Measurements from ENCODE around the gene CCDC24.

CCDC24 gene

GRCh38 chr1:43969416-43969745 lies 22.0 kb upstream of the CCDC24 start:
- peak overlapping the region; percentile 91 for H3K4me3 ChIP-seq
- no peak for TF ChIP-seq EZH2 (IDR thresholded peaks at IDR 0.05)
- no peak for TF ChIP-seq FOXP2 (optimal IDR thresholded peaks at IDR 0.05; ENCODE audit: control extremely low read depth, extremely low read length, insufficient read depth)
- TF ChIP-seq POLR2AphosphoS5 (IDR thresholded peaks at IDR 0.05; ENCODE audit: borderline replicate concordance, low read depth, low read length), result no peak
- peaks cover 6% of the 10 kb centered on the region; the same call in 1 of the 2 replicates for H3K36me3 ChIP-seq (ENCODE audit: insufficient read depth, low read length)
- no peak overlapping the region for H3K27ac ChIP-seq
- H3K9me3 ChIP-seq (ENCODE audit: low read depth, low read length), result no peaks in the 10 kb centered on the region
- no peak overlapping the region for H3K9ac ChIP-seq (ENCODE audit: insufficient read length)
- no peak for DNase-seq (ENCODE audit: low read depth, low spot score)

- H3K36me3 ChIP-seq (ENCODE audit: insufficient read depth, low read length), result peaks cover 6% of the 10 kb centered on the region; the same call in 1 of the 2 replicates
Observed at GRCh38 chr1:43969746-43970466, 21.5 kb upstream of the CCDC24 start, which contains the start of gene DPH2. TSS of gene DPH2 (plus strand) at chr1:43970010. CDS start at chr1:43970176, 166 bp downstream.

DNA sequence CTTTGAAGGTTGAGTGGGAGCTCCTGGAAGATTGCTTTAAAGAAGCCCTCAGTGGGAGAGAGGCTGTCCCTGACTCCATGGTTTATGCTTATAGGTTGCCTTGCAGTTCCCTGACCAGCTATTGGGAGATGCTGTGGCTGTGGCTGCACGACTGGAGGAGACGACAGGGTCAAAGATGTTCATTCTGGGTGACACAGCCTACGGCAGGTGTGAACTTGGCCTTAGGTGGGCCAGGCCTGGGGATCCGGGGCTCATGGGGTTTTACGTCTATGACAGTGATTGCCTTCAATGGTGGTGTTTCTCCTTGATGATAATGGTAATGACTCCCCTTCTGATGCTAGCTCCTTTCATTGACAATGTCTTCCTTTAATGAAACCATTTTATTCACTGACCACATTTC lies 20.9 kb upstream of the CCDC24 start:
- H3K9ac ChIP-seq (ENCODE audit: insufficient read length), result peak overlapping the region; percentile 76
- no peak for DNase-seq (ENCODE audit: low read depth, low spot score)
- TF ChIP-seq POLR2AphosphoS5 (IDR thresholded peaks at IDR 0.05; ENCODE audit: borderline replicate concordance, low read depth, low read length) (no peak), FOXP2 (optimal IDR thresholded peaks at IDR 0.05; ENCODE audit: control extremely low read depth, extremely low read length, insufficient read depth) (no peak), EZH2 (IDR thresholded peaks at IDR 0.05) (no peak)
- no peaks in the 10 kb centered on the region for H3K9me3 ChIP-seq (ENCODE audit: low read depth, low read length)
- peak overlapping the region; percentile 91 for H3K4me3 ChIP-seq
- peaks cover 6% of the 10 kb centered on the region; the same call in 1 of the 2 replicates for H3K36me3 ChIP-seq (ENCODE audit: insufficient read depth, low read length)
- H3K27ac ChIP-seq, result no peak overlapping the region

More at GRCh38 chr1:43969746-43970466, 21.5 kb upstream of the CCDC24 start, which contains the start of gene DPH2:
- no peak within 1 kb of the TSS for H3K27ac ChIP-seq
- peak within 1 kb of the TSS; percentile 91 for H3K4me3 ChIP-seq
- TF ChIP-seq POLR2AphosphoS5 (IDR thresholded peaks at IDR 0.05; ENCODE audit: borderline replicate concordance, low read depth, low read length), result peak; percentile 67; the same call in 1 of the 2 replicates
- no peak for TF ChIP-seq EZH2 (IDR thresholded peaks at IDR 0.05)
- peak; percentile 83 for DNase-seq (ENCODE audit: low read depth, low spot score)
- H3K9ac ChIP-seq (ENCODE audit: insufficient read length), result peak within 1 kb of the TSS; percentile 76
- H3K9me3 ChIP-seq (ENCODE audit: low read depth, low read length), result no peaks in the 10 kb centered on the region

- H3K4me3 ChIP-seq, result peak overlapping the region; percentile 91
- TF ChIP-seq EZH2 (IDR thresholded peaks at IDR 0.05) (no peak), POLR2AphosphoS5 (IDR thresholded peaks at IDR 0.05; ENCODE audit: borderline replicate concordance, low read depth, low read length) (no peak), FOXP2 (optimal IDR thresholded peaks at IDR 0.05; ENCODE audit: control extremely low read depth, extremely low read length, insufficient read depth) (no peak)
- no peak overlapping the region for H3K9ac ChIP-seq (ENCODE audit: insufficient read length)
- DNase-seq (ENCODE audit: low read depth, low spot score), result no peak
- no peaks in the 10 kb centered on the region for H3K9me3 ChIP-seq (ENCODE audit: low read depth, low read length)
- peaks cover 7% of the 10 kb centered on the region; the same call in 1 of the 2 replicates for H3K36me3 ChIP-seq (ENCODE audit: insufficient read depth, low read length)
- H3K27ac ChIP-seq, result no peak overlapping the region
Observed at GRCh38 chr1:43970911-43971310, 20.5 kb upstream of the CCDC24 start.

DNA sequence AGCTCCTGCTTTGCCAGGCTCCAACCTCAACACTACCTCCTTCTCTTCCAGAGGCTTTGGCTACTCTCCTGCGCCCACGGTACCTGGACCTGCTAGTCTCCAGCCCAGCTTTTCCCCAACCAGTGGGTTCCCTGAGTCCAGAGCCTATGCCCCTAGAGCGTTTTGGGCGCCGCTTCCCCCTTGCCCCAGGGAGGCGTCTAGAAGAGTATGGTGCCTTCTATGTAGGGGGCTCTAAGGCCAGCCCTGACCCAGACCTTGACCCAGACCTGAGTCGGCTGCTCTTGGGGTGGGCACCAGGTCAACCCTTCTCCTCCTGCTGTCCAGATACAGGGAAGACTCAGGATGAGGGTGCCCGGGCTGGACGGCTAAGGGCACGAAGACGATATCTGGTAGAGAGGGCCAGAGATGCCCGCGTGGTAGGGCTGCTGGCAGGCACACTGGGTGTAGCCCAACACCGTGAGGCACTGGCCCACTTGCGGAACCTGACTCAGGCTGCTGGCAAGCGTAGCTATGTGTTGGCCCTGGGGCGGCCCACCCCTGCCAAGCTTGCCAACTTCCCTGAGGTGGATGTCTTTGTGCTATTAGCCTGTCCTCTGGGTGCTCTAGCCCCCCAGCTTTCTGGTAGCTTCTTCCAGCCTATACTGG lies 19.9 kb upstream of the CCDC24 start:
- H3K9ac ChIP-seq (ENCODE audit: insufficient read length), result no peak overlapping the region

GRCh38 chr1:43973981-43974442 lies 17.4 kb upstream of the CCDC24 start:
- H3K9ac ChIP-seq (ENCODE audit: insufficient read length), result peak overlapping the region; percentile 77
- peak overlapping the region; percentile 88 for H3K4me3 ChIP-seq
- H3K9me3 ChIP-seq (ENCODE audit: low read depth, low read length), result no peaks in the 10 kb centered on the region
- H3K27ac ChIP-seq, result no peak overlapping the region
- peaks cover 31% of the 10 kb centered on the region for H3K36me3 ChIP-seq (ENCODE audit: insufficient read depth, low read length)
- DNase-seq (ENCODE audit: low read depth, low spot score), result no peak
- TF ChIP-seq POLR2AphosphoS5 (IDR thresholded peaks at IDR 0.05; ENCODE audit: borderline replicate concordance, low read depth, low read length) (no peak), EZH2 (IDR thresholded peaks at IDR 0.05) (no peak), FOXP2 (optimal IDR thresholded peaks at IDR 0.05; ENCODE audit: control extremely low read depth, extremely low read length, insufficient read depth) (no peak)

More for the DNA sequence above, 19.9 kb upstream of the CCDC24 start:
- Histone ChIP-seq H3K27ac (no peak overlapping the region), H3K9me3 (ENCODE audit: low read depth, low read length) (no peaks in the 10 kb centered on the region), H3K4me3 (no peak overlapping the region), H3K36me3 (ENCODE audit: insufficient read depth, low read length) (peaks cover 13% of the 10 kb centered on the region)
- TF ChIP-seq EZH2 (IDR thresholded peaks at IDR 0.05) (no peak), FOXP2 (optimal IDR thresholded peaks at IDR 0.05; ENCODE audit: control extremely low read depth, extremely low read length, insufficient read depth) (no peak), POLR2AphosphoS5 (IDR thresholded peaks at IDR 0.05; ENCODE audit: borderline replicate concordance, low read depth, low read length) (no peak)
- no peak for DNase-seq (ENCODE audit: low read depth, low spot score)

- peak; percentile 35 for DNase-seq (ENCODE audit: low read depth, low spot score)
- Histone ChIP-seq H3K36me3 (ENCODE audit: insufficient read depth, low read length) (peaks cover 31% of the 10 kb centered on the region), H3K27ac (peak within 1 kb of the TSS; percentile 15; the same call in 1 of the 2 replicates), H3K4me3 (peak within 1 kb of the TSS; percentile 88), H3K9ac (ENCODE audit: insufficient read length) (peak within 1 kb of the TSS; percentile 90), H3K9me3 (ENCODE audit: low read depth, low read length) (no peaks in the 10 kb centered on the region)
- TF ChIP-seq FOXP2 (optimal IDR thresholded peaks at IDR 0.05; ENCODE audit: control extremely low read depth, extremely low read length, insufficient read depth), result no peak
- TF ChIP-seq POLR2AphosphoS5 (IDR thresholded peaks at IDR 0.05; ENCODE audit: borderline replicate concordance, low read depth, low read length), result peak; percentile 78
- TF ChIP-seq EZH2 (IDR thresholded peaks at IDR 0.05), result no peak
Observed at GRCh38 chr1:43974443-43975248, 16.8 kb upstream of the CCDC24 start, which contains the start of gene ATP6V0B. TSS of gene ATP6V0B (plus strand) at chr1:43974960. CDS start at chr1:43975041, 81 bp downstream.

Measured in SK-N-MC (cell line).